ENCODE data around the gene GATAD2A.
"Not testable (repeated sequence)": the region's sequence is repeated elsewhere in the genome, so short reads cannot be mapped to it uniquely, and the experiment has no call there.

GATAD2A gene

GRCh38 chr19:19465436-19466070, 60.1 kb downstream of the GATAD2A start:
- no peak for DNase-seq (ENCODE audit: low read depth)

DNA sequence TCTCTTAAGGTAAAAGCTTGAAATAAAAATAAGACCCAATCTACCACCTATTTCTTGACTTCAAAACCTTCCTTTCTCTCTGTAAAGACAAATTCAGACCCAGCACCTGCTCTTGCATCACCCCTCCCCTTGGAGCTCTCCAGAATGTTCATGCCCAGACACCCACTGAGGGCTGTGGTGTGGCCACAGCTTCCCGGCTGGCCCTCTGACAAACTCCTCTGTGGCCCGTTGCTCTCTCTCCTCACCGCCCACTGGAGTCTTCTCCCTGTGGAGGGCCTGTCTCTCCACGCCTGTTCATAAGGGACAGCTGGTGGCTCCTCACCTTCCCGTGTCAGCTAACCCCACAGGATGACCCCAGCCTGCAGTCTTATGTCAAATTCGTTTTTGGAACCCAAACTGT, 60.7 kb downstream of the GATAD2A start:
- no peak for DNase-seq (ENCODE audit: low read depth)

- no peak for DNase-seq (ENCODE audit: low read depth)
These were observed 63.1 kb downstream of the GATAD2A start for GRCh38 chr19:19468424-19469050.

DNA sequence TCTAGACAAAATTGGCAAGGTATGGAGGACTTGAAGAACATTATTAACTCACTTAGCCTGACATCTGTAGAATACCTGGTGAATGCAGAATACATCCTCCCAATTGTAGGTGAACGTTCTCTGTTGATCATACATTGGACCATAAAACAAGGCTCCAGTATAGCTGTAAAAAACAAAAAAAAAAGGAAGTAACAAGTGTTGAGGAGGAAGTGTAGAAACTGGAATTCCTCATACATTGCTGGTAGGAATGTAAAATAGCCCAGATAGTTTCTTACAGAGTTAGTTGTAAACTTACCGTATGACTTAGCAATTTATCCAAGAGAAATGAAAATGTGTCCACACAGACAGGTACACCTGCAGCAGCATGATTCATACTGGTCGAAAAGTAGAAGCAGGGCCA, 65.1 kb downstream of the GATAD2A start:
- no peak for DNase-seq (ENCODE audit: low read depth)

GRCh38 chr19:19471682-19472081, 66.2 kb downstream of the GATAD2A start:
- no peak for DNase-seq (ENCODE audit: low read depth)

DNA sequence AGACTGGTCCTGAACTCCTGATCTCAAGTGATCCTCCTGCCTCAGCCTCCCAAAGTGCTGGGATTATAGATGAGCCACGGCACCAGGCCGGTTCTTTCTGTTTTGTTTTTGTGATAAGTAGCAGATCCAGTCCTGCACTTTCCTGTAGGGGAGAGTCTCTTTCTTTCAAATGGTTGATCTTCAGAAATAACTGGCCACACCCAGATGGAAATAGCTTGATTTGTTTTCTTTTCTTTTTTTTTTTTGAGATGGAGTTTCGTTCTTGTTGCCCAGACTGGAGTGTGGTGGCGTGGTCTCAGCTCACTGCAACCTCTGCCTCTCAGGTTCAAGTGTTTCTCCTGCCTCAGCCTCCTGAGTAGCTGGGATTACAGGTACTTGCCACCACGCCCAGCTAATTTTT, 66.6 kb downstream of the GATAD2A start:
- not testable (repeated sequence) for DNase-seq (ENCODE audit: low read depth)

- no peak for DNase-seq (ENCODE audit: low read depth)
These were observed 69.7 kb downstream of the GATAD2A start for GRCh38 chr19:19475015-19475765.

GRCh38 chr19:19475849-19476828, 70.7 kb downstream of the GATAD2A start:
- no peak for DNase-seq (ENCODE audit: low read depth)

- DNase-seq (ENCODE audit: low read depth): no peak
These were observed 72.4 kb downstream of the GATAD2A start for GRCh38 chr19:19477705-19478383.

DNA sequence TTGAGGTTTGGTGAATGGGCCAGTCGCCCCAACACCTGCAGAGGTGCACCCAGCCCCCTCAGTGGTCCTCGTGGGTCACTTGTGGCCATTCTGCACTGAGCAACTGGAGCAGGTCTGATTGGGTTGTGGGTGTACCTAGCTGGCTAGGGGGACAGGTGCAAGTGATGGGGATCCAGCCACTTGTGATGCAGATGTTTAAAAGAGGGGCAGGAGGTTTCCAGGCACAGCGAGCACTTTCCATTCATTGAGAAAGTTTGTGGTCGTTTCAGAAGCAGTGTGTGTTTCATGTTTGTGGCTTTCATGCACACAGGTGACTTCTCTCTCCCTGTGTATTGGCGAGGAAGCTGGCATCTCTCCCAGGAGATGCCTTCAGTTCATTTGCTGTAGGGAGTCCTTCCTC, 75.2 kb downstream of the GATAD2A start:
- DNase-seq (ENCODE audit: low read depth): no peak

DNA sequence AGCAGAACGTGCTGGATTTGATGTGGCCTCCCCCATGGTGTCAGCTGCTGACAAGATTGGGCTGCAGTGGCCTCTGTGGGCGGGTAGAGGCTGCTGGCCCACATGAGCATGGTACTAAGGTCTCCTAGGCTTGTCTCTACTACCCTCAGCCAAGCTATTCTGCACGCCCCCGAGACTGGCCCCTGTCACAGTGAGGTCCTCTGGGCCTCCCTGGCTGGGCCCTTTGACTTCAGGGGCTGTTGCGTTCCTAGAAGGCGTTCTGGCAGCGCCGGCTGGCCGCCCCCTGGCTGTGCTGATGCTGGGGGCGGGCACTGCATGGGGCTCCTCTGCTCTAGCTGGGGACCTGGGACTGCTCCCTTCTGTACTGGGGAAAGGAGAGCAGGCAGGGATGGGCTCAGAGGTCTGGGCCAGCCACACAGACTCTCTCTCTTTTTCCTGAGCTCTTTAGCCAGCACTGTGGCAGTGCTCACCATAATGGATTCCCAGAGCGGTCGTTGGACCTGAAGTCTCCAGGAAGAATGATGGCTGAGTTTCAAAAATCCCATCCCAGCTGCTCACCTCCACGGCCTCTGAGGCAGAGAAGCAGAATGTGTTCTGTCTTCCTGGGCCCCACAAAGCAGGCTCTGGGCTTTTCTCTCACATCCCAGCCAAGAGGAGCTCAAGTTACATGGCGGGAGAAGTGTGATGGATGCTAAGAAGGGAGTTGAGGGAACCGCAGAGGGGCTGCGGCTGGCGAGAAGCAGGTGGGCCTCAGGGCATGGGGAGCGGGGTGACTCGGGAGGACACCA, 77.5 kb downstream of the GATAD2A start:
- DNase-seq (ENCODE audit: low read depth): no peak

GRCh38 chr19:19485161-19485997, 79.9 kb downstream of the GATAD2A start:
- no peak for DNase-seq (ENCODE audit: low read depth)

DNA sequence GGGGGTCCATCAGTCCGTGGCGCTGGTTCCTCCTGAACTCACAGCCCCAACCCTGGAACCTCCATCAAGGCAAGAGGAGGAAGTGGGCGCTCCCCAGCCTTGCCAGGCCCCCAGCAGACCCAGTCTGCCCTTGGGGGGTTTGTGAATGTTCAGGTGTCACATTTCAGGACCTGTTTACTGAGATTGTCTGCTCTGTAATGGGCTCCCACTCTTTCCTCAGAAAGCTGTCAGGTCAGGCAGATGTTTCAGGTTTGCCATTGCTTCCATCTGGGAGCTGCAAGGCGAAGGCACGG, 80.5 kb downstream of the GATAD2A start:
- DNase-seq (ENCODE audit: low read depth): no peak

DNA sequence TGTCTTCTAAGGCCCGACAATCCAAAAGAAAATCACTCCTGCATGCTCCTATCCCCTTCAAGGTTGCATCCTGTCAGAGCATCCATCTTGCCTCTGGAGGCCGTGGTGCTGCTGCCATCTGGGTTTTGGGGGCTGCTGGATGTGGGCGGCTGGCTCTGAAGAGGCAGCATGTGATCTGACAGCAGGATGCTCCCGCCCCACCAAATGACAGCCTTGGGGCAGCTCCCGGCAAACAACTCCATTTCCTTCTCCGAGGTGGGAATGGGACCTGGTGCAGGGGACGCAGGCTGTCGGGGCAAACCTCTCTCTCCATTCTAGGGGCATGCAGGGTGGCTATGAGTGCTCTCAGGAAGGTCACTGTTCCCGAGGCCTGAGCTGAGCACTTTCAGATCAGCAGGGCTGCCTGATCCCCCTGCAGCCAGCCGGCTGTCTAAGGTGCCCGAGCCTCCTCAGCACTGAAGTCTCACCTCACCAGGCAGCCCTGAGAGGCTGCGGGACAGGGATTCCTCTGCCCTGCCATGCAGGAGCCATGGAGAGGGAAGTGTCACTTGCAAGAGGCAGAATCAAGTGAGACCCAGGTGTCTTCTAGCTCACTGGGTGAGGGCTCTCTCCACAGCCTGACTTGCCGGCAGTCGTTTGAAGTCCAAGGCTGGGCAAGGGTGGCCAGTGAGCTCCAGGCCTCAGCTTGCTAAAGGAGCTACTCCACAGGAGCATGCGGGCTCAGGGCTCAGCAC, 81.0 kb downstream of the GATAD2A start:
- no peak for DNase-seq (ENCODE audit: low read depth)

GRCh38 chr19:19487077-19487949, 81.8 kb downstream of the GATAD2A start:
- no peak for DNase-seq (ENCODE audit: low read depth)

DNA sequence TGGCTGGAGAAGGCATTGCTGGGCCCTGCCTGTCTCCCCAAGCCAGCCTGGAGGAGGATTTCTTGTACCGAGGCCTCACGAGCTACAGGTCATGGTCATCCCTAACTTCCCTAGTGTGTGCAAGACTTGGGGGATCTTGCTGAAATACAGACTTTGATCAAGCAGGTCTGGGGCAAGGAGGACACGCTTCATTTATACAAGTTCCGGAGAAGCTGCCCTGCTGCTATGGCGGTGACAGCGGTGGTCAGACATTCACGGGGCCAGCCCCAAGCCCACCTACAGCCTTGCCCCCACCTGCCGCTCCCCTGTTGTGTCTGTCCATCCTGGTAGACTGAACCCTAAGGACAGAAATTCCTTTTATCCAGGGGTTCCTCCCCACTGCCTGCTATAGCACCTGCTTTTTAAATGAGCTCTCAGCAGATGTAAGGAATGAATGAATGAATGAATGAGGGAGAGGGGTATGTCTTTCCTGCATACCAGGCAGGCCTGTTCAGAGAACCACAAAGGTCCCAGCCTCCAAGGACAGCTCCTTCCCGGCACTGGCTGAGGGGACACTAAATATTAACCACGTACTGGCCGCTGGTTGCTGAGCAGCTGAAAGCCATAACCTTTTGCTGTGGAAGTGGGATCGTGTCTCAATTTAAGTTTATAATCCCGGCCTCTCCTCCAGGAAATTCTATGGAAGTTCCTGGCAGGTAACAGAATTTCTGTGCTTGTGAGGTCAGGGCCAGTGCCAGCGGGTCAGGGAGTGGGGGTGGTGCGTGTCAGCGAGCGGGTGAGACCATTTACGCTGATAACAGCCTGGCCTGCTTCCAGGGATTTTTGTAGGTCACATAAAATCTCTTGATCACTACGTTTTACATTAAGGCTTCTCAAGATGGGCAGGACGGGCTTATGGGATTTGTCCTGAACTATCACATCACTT, 82.7 kb downstream of the GATAD2A start:
- no peak for DNase-seq (ENCODE audit: low read depth)
